ENCODE results near the gene PCMT1.

- TF ChIP-seq CTCF (IDR thresholded peaks at IDR 0.05): no peak
- TF ChIP-seq POLR2A (IDR thresholded peaks at IDR 0.05): no peak
Measured at GRCh38 chr6:149719531-149719930, 30.0 kb upstream of the PCMT1 start.

Data from testis (tissue), 2 donors.